DND-41 (cell line): ENCODE results near the gene ARHGAP26.
"Not testable (repeated sequence)": the region's sequence is repeated elsewhere in the genome, so short reads cannot be mapped to it uniquely, and the experiment has no call there.

Source experiments
- EZH2 ChIP-seq: IDR thresholded peaks from 3 replicates; pipeline ENCODE4 v1.6.1; 2012; ENCODE audit warnings: borderline replicate concordance, low read depth, mild to moderate bottlenecking, moderate library complexity, low read length, inconsistent platforms; ENCODE audit not compliant: severe bottlenecking
- TF ChIP-seq, protein P1 (sequence below): IDR thresholded peaks from 2 replicates; pipeline ENCODE4 v1.5.1; 2012; ENCODE audit warnings: borderline replicate concordance, low read length, moderate library complexity, mild to moderate bottlenecking; ENCODE audit not compliant: poor library complexity, severe bottlenecking; ENCODE audit errors: extremely low read depth

DNA sequence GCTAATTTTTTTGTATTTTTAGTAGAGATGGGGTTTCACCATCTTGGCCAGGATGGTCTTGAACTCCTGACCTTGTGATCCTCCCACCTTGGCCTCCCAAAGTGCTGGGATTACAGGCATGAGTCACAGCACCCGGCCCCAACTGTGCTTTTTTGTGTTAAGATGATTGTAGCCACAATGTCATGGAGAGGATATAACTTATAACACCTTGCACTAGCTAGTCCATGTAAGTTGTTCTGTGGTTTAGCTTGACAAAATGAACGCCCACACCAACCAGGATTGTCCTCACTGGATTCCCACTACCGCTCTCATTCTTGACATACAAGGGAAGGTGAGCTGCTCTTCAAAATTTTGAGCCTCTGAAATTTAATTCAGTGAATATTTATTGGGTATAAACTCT, 182.7 kb downstream of the ARHGAP26 start:
- TF ChIP-seq, protein P1, sequence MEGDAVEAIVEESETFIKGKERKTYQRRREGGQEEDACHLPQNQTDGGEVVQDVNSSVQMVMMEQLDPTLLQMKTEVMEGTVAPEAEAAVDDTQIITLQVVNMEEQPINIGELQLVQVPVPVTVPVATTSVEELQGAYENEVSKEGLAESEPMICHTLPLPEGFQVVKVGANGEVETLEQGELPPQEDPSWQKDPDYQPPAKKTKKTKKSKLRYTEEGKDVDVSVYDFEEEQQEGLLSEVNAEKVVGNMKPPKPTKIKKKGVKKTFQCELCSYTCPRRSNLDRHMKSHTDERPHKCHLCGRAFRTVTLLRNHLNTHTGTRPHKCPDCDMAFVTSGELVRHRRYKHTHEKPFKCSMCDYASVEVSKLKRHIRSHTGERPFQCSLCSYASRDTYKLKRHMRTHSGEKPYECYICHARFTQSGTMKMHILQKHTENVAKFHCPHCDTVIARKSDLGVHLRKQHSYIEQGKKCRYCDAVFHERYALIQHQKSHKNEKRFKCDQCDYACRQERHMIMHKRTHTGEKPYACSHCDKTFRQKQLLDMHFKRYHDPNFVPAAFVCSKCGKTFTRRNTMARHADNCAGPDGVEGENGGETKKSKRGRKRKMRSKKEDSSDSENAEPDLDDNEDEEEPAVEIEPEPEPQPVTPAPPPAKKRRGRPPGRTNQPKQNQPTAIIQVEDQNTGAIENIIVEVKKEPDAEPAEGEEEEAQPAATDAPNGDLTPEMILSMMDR: not testable (repeated sequence)
- not testable (repeated sequence) for TF ChIP-seq EZH2
